ENCODE data around the gene JUN. TPM values are rescaled to one million over a fixed set of nuclear protein-coding genes. Genes with fewer than 3 reads are reported as not detected.
A peak's percentile ranks its signal among the peaks of the same experiment; 100 is the strongest.

Gene JUN
- total RNA-seq, 1 donor from 2014 or later: 89.6 TPM

DNA sequence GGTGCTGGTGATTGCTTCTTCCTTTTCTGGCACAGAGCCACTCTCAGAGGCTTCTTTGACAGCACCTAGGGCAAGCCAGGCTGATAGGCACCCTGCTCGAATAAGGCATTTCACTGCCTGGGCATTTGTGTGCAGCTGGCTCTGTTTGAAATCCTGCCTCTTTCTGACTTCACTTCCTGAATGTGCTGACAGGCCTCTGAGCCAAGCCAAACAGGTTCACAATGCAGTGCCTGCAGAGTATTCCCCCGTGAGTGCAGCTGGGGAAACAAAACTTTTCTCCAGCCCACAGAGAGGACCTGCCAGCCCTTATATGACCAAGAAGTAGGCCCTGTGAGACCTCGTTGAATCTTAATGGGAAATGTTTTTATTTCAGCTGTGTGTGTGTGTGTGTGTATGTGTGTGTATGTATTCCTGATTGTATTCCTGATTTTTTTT, 10.4 kb downstream of the JUN start:
- DNase-seq (ENCODE audit: low read depth): no peak

GRCh38 chr1:58769809-58770320, 14.0 kb downstream of the JUN start:
- TF ChIP-seq, protein P1, sequence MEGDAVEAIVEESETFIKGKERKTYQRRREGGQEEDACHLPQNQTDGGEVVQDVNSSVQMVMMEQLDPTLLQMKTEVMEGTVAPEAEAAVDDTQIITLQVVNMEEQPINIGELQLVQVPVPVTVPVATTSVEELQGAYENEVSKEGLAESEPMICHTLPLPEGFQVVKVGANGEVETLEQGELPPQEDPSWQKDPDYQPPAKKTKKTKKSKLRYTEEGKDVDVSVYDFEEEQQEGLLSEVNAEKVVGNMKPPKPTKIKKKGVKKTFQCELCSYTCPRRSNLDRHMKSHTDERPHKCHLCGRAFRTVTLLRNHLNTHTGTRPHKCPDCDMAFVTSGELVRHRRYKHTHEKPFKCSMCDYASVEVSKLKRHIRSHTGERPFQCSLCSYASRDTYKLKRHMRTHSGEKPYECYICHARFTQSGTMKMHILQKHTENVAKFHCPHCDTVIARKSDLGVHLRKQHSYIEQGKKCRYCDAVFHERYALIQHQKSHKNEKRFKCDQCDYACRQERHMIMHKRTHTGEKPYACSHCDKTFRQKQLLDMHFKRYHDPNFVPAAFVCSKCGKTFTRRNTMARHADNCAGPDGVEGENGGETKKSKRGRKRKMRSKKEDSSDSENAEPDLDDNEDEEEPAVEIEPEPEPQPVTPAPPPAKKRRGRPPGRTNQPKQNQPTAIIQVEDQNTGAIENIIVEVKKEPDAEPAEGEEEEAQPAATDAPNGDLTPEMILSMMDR (conservative IDR thresholded peaks at IDR 0.05; ENCODE audit: low read depth, low read length): no peak
- DNase-seq (ENCODE audit: low read depth): no peak
- H3K4me3 ChIP-seq (ENCODE audit: low read depth, low read length): no peak overlapping the region

More for the DNA sequence above, 10.4 kb downstream of the JUN start:
- no peak overlapping the region for H3K4me3 ChIP-seq (ENCODE audit: low read depth, low read length)
- TF ChIP-seq, protein P1 (conservative IDR thresholded peaks at IDR 0.05; ENCODE audit: low read depth, low read length): no peak

- H3K4me3 ChIP-seq (ENCODE audit: low read depth, low read length): no peak overlapping the region
- DNase-seq (ENCODE audit: low read depth): no peak
- TF ChIP-seq, protein P1 (conservative IDR thresholded peaks at IDR 0.05; ENCODE audit: low read depth, low read length): peak; percentile 86
Measured at GRCh38 chr1:58768971-58769808, 14.7 kb downstream of the JUN start.

DNA sequence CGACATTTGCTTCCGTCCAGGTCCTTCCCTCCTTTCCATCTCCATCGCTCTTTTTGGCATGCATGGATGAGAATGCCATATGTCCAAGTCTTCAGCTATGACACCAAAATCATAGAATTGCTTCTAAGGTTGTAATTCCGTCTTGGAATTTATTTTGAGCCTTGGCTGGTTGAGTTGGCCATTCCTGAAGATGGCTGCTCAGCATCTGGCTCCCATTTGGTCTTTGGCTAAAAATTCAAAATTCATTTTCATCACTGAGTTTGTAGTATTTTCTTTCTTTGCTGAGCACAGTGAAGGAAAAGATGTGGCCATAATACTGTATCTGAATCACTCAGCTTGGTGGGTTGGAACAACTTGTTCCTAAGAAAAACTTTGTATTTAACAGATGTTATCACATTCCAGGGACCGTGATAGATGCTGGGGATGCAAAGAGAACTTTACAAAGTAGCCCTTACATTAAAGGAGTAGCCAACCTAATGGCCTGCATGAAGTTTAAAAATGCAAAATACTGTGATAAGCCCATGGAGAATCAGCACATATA, 15.6 kb downstream of the JUN start:
- TF ChIP-seq, protein P1 (conservative IDR thresholded peaks at IDR 0.05; ENCODE audit: low read depth, low read length): no peak
- DNase-seq (ENCODE audit: low read depth): no peak
- no peak overlapping the region for H3K4me3 ChIP-seq (ENCODE audit: low read depth, low read length)

GRCh38 chr1:58767143-58767542, 16.7 kb downstream of the JUN start:
- DNase-seq (ENCODE audit: low read depth): no peak
- TF ChIP-seq, protein P1 (conservative IDR thresholded peaks at IDR 0.05; ENCODE audit: low read depth, low read length): no peak
- H3K4me3 ChIP-seq (ENCODE audit: low read depth, low read length): no peak overlapping the region

DNA sequence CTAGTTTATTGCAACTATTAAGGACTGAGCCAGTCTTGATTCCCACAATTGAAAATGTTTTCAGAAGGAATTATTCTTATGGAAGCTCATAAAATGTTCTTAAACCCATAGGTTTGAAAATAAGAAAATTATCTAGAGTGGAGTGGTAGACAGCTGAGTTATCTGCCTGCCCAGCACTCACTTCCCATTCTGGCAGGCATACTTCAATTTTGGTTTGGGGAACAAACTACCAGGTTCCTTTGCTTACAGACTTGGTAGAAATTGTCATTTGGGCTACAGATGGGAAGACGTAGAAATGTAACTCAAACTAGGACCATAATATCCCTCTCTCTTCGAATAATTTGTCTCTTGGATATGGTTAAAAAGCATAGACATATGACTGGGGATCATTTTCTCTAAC, 18.4 kb downstream of the JUN start:
- no peak overlapping the region for H3K4me3 ChIP-seq (ENCODE audit: low read depth, low read length)
- no peak for DNase-seq (ENCODE audit: low read depth)
- TF ChIP-seq, protein P1 (conservative IDR thresholded peaks at IDR 0.05; ENCODE audit: low read depth, low read length): no peak

Data from epithelial cell of proximal tubule (primary cell).